GM18502 (cell line): ENCODE measurements around the gene F2RL2.
"Not testable (repeated sequence)": the region's sequence is repeated elsewhere in the genome, so short reads cannot be mapped to it uniquely, and the experiment has no call there.

Experiments
- ATAC-seq: cut with Tn5 transposase; IDR thresholded peaks from one replicate; pipeline ENCODE4 v1.9.1; 2021; ENCODE audit warnings: mild to moderate bottlenecking; ENCODE audit not compliant: unreplicated experiment, poor library complexity

F2RL2 gene

GRCh38 chr5:76625087-76625815 lies 2.0 kb upstream of the F2RL2 start:
- no peak for ATAC-seq

- no peak for ATAC-seq
These were observed 1.1 kb downstream of the F2RL2 start for GRCh38 chr5:76622076-76622475.

DNA sequence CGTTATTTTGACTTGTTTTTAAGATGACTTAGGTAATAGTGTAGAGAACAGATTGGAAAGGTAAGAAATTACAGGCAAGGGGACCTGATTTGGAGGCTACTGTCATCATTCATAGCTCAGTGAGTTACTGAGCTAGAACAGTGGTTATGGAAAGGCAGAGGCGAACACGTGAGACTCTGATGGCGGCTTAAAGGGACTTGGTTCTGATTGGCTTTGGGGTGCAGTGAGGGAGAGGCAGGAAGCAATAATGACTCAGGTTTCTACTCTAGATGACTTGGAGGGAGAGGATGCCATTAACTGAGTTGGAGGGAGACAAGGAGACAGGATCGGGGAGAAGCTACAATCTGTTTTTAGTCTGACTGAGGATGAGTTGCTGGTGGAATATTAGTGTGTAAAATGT lies 3.0 kb downstream of the F2RL2 start:
- ATAC-seq, result no peak

GRCh38 chr5:76617675-76618074 lies 5.5 kb downstream of the F2RL2 start:
- ATAC-seq, result no peak

DNA sequence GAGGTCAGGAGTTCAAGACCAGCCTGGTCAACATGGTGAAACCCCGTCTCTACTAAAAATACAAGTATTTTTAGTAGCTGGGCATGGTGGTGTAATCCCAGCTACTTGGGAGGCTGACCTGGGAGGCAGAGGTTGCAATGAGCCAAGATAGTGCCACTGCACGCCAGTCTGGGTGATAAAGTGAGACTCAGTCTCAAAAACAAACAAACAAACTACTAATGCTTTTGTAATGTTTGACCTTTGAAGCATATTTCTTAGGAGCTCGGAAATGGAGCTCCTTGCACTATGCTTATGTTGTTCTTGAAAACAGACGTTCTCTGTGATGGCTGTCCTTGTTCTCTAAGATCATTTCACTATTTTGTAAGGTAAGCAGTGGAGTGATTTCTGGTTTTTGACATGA lies 6.0 kb downstream of the F2RL2 start:
- no peak for ATAC-seq

DNA sequence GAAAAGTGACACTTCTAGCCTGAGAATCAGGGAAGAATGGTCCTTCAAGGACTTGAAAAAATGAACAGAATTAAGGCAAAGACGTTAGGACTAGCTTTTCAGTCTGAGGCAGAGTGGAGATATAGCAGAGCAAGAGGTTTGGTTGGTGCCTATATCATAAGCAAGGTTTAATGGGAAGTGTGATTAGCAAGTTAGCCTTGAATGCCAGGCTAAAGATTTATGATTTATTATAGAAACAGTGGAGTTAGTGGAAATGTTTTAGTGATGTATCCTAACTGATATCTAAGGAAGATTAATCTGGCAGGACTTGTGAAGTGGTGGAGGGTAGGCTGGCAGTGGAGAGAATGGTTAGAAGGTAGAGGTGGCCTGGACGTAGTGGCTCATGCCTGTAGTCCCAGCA lies 7.0 kb downstream of the F2RL2 start:
- ATAC-seq, result no peak

GRCh38 chr5:76615759-76616158 lies 7.4 kb downstream of the F2RL2 start:
- ATAC-seq, result no peak

DNA sequence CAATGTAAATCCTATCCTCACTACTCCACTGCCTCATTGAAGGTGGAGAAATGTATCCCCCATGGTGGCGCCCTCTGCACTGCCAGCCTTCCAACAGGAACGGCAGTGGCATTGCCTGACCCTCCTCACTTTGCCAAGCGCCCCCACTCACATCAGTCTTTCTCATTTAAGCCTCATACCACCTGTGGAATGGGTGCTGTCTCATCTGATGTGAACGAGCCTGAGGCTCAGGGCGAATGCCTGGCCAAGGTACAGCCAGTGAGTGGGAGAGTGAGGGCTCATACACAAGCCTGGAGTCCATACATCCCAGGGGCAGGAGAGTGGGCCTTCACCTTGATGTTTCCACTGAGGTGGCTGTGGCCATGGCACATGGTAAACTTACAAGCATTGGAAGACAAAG lies 10.3 kb downstream of the F2RL2 start:
- no peak for ATAC-seq

DNA sequence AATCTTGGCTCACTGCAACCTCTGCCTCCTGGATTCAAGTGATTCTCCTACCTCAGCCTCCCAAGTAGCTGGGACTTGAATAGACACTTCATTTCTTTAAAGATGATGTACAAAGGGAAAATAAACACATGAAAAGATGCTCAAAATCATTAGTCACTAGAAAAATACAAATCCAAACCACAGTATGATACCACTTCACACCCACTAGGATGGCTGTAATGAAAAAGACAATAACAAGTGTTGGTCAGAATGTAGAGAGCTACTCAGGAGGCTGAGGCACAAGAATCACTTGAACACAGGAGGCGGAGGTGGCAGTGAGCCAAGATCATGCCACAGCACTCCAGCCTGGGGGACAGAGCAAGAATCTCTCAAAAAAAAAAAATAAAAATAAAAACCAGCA lies 13.0 kb downstream of the F2RL2 start:
- ATAC-seq, result no peak

GRCh38 chr5:76608833-76609232 lies 14.4 kb downstream of the F2RL2 start:
- ATAC-seq, result no peak

DNA sequence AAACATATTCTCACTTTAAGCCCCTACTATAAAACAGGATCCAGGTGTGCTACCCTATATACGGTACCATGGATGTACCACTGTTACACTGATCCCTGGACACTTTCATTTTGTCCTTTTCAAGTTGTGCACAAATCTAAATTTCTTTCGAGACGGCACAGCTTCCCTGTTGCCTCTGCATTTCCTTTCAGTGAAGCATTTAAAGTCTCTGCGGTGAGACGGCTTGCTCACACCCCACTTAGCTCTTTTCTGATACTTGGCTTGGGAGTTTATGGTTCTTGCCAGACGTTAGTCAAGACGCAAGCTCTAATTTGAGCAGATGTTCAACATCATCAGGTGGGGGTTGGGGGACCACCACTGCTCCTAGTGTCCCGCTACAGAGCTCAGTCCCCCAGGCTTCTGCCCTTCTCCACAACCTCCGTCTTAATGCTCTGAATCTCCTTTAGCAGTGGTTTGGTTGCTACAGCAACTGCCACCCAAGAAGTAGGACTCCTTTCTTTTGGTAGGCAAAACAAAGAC lies 15.8 kb downstream of the F2RL2 start:
- ATAC-seq, result no peak

DNA sequence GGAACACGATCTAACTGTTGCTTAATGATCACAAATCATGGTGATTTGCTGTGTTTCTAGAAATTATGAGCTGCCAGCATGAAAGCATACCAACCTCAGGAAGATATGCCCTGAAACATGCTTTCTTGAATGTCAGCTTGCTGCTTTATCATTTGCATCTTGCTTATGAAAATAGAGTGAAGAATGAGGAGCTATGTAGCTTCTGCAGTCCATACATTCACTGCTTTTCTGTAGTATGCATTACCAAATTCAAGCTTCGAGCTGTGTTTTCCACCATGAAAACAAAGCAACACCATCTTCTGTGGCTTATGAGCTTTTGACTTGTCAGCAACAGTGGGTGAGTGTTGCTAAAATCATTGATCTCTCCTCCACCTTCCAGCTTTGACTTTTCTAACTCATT lies 16.5 kb downstream of the F2RL2 start:
- no peak for ATAC-seq

GRCh38 chr5:76604838-76605237 lies 18.4 kb downstream of the F2RL2 start:
- ATAC-seq, result no peak

DNA sequence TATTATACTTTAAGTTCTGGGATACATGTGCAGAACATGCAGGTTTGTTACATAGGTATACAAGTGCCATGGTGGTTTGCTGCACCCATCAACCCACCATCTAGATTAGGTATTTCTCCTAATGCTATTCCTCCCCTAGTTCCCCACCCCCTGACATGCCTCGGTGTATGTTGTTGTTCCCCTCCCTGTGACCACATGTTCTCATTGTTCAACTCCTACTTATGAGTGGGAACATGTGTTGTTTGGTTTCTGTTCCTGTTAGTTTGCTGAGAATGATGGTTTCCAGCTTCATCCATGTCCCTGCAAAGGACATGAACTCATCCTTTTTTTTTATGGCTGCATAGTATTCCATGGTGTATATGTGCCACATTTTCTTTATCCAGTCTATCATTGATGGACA lies 19.2 kb downstream of the F2RL2 start:
- not testable (repeated sequence) for ATAC-seq

DNA sequence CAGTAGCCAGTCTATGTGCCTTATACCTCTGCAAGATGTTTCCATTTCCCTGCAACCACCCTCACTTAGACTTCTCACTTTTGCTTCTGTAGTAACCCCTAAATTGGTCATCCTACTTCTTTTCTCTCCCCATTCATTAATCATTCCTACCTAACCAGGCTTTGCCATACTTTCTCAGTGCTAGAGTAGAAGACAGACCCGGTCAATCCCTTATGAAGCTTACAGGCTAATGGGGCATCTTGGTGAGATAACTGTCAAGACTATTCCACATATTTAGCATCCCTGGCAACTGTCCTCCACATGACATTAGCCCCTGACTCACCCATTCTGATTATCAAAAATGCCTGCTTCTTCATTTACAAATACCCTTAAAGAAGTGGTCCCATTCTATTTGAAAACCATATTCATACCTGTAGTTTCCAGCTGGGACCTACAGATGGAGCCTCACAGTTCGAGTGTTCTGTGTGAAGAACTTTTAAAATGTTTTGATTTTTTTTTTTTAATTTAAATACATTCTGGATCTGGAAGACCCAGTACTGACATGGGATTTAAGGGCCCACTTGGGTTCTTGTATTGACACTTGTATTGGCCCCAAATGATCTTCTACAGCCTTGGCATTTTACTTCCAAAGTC lies 21.0 kb downstream of the F2RL2 start:
- no peak for ATAC-seq

- ATAC-seq, result no peak
These were observed 21.7 kb downstream of the F2RL2 start for GRCh38 chr5:76601470-76601869.

GRCh38 chr5:76600716-76601115 lies 22.5 kb downstream of the F2RL2 start:
- no peak for ATAC-seq

DNA sequence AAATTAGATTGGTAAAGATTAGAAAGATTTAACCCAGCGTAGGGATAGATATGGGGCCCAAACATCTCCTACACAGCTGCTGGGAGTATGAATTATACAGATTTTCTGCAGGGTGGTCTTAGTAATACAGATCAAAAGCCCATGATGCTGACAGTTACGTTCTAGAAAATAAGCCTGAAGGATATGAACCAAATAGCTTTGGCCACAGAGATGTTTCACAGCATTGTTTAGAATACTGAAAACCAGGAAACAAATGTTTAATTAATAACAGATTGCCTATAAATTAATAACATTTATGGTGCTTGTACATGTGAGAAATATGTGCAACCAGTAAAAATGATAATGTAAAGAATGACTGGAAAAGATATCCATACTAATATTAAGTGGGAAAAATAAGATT lies 24.7 kb downstream of the F2RL2 start:
- no peak for ATAC-seq

DNA sequence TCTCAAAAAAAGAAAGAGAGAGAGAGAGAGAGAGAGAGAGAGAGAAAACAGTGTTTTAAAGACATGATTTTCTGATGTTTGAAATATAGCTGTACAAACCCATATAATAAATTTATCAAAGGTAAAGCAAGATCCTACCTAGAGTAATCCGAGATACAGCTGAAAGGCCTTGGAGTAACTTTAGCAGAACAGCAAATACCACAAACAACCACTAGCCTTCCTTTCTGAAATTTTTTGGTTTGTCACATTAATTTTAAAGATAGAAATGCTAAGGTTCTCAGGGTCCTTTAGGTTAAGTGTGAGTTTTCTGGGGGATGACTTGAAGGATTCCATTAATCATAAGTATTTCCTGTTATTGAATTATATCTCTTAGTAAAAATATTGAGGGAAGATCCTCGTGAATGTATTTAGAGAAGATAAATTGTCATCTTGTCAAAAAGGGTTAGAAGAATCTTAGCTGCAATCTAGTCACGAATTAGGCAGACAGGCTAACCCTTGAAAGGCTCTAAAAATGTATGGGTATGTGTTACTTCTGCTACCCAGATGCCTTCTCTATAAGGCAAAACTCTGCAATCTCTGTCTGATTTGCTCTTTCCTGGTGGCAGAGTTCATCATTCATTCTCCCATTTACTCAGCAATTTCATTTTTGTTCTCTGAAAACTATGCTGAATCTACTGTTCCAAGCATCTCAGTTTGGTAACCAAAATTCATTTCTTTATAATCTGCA lies 27.3 kb downstream of the F2RL2 start:
- no peak for ATAC-seq

GRCh38 chr5:76594107-76594506 lies 29.1 kb downstream of the F2RL2 start:
- no peak for ATAC-seq

- ATAC-seq, result no peak
These were observed 30.5 kb downstream of the F2RL2 start for GRCh38 chr5:76592692-76593091.
